LNCAP (cell line): ENCODE measurements around the gene SLAMF6.
A peak's percentile ranks its signal among the peaks of the same experiment; 100 is the strongest.

Experiments
- TF ChIP-seq, protein P1 (sequence below): fragments of 450-650 bp; IDR thresholded peaks from 2 replicates; pipeline ENCODE4 v1.5.1; 2017; ENCODE audit warnings: mild to moderate bottlenecking

Gene SLAMF6

DNA sequence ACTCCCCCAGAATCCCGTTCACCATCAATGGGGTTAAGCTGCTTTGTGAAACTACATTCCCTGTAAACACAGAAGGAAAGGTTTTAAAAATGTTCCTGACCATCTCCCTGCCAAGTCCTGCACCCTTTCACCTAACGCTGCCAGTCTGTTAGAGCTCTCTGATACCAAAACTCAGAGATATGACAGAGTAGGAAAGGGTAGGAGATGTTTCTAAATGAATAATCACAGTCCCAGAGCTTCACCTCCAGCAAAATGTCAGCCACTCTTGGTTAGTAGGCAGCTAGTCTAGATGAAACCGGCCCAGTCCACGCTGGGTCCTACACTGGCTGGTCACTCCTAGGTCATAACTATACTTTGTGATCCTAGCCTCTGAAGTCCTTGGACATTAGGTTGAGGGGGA is 26.7 kb downstream of the SLAMF6 start:
- TF ChIP-seq, protein P1, sequence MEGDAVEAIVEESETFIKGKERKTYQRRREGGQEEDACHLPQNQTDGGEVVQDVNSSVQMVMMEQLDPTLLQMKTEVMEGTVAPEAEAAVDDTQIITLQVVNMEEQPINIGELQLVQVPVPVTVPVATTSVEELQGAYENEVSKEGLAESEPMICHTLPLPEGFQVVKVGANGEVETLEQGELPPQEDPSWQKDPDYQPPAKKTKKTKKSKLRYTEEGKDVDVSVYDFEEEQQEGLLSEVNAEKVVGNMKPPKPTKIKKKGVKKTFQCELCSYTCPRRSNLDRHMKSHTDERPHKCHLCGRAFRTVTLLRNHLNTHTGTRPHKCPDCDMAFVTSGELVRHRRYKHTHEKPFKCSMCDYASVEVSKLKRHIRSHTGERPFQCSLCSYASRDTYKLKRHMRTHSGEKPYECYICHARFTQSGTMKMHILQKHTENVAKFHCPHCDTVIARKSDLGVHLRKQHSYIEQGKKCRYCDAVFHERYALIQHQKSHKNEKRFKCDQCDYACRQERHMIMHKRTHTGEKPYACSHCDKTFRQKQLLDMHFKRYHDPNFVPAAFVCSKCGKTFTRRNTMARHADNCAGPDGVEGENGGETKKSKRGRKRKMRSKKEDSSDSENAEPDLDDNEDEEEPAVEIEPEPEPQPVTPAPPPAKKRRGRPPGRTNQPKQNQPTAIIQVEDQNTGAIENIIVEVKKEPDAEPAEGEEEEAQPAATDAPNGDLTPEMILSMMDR = no peak

DNA sequence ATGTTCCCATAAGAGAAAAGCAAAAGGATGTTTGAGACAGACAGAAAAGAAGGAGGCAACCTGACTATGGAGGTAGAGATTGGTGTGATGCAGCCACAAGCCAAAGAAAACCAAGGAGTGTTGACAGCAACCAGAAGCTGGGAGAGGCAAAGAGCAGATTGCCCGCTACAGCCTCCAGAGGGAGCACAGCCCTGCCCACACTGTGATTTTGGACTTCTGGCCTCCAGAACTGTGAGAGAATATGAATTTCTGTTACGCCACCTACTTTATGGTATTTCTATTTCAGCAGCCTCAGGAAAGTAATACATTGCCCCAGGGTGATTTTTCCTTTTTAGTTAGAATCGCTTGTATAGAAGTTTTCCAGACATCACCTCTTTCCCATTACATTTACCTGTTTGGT is 28.4 kb downstream of the SLAMF6 start:
- TF ChIP-seq, protein P1 = peak; percentile 44; the same call in 1 of the 2 replicates

DNA sequence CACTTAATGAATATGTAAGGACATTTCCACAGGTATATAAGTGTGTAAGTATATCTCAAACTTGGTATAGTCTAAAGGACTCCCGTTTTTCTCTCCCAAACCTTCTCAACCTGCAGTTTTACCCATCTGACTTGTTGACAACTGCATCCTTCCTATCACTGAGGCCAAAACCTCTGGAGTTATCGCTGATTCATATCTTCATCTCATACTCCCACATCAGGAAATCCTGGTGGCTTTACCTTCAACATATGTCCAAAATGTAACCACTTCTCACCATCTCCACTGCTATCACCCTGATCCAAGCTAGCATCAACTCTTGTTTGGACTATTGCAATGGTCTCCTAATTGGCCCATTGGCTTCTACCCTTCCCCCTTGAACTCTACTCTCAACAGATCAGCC is 30.4 kb downstream of the SLAMF6 start:
- TF ChIP-seq, protein P1 = no peak

DNA sequence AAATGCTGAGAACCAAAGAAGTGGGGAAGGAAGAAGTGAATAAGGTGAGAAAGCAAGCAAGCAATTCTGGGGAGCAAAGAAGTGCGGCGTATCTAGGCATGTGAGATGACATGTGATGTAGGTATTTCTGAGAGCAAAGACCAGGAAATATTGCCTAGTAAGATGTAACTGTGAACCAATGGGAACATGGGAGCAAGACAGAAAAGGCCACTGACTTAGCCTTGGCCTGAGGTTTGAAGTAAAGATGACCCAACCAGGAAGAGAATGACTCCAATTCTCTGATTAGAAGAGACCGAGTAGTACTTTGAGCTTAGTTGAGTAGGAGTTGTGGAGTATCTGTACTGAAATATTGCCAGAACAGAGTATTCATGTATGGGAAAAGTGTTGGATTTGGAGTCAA is 31.1 kb downstream of the SLAMF6 start:
- TF ChIP-seq, protein P1 = no peak

DNA sequence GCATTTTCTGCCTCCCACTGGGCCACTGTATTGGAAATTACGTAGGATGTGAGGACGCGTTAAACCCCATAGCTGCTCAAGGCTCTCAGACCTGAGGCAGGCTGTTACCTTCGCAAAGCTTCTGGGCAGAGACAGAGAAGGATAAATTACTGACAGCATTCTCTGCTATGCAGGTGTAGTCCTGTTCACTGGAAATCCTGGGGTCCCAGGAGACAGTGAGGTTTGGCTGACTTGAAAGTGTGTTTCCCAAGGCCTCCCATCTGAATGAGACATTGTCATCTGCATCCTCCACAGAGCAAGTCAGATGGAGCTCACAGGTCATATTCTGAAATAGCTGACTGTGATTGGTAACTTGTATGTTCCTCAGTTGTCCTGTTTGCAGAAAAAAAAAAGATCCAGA is 32.0 kb downstream of the SLAMF6 start:
- TF ChIP-seq, protein P1 = no peak

DNA sequence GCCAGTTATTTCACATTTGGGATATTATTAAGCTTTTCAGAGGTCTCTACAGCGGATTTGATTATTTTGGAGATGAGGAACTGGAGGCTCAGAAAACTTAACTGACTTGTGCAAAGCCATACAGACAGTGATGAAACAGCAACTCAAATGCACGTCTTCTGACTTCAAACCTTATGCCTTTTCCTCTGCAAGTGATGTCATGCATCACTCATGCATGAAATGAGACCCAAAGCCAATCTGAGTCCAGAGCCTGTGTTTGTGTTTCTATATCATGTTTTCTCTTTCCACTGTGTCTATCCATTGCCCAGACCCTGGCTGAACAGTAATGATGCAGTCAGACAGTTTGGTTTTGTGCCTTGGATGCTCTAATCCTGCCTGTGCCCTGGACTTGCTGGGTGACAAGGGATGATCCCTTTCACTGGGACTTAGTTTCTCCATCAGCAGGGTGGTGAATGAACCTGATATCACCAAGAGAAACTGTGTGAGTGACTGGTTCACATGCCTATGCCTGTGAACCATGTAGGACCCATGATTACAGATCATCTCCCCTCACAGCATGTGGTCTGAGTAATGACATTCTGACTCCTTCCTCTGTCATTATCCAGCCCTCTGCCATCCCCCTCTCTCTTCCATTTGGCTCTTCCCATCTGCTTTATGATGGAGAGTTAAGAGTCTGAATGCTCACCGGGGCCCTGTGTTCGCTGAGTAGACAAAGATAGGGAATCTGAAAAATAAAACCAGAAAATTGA is 33.4 kb downstream of the SLAMF6 start:
- TF ChIP-seq, protein P1 = no peak

DNA sequence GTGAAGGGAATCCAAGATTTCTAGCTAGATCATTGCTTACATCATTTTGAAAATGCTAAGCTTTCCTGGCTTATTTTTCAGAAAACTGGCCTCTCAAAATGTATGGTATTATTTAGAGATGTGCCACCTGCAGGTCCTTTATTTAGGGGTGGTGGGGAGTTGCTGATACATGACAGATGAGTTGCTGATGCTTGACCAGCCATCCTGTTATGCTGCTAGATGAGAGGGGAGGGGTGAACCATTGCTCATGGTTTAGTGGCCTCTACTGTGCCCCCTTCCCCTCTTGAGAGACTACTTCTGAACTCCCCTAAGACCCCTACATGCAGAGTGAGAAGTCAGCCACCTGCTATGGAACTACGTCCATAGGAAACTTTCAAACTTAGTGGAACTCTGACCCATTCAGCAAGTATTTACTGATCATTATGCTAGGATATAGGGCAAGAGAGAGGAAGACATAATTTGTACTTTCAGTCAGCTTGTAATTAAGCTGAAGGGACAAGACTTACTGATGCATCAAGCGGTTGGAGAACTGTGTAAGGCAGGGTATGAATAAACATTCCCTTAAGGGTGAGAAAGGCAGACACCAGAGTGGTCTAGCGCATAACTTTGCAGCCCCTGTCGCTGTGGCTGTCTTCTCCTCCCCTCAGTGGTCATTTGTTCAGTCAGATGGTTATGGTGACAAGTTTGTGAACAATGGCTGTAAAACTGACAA is 34.6 kb downstream of the SLAMF6 start:
- TF ChIP-seq, protein P1 = no peak
